Smooth muscle cell (in vitro differentiated cells): ENCODE measurements around the gene GADL1. TPM values are rescaled to one million over a fixed set of nuclear protein-coding genes. Genes with fewer than 3 reads are reported as not detected.

ENCODE experiments used
- DNase-seq: peaks from one replicate; lab custom pipeline; 2025; ENCODE audit not compliant: unreplicated experiment; lab: John Stamatoyannopoulos, UW
- H2AFZ ChIP-seq: fragments of 200-600 bp; sonication (generic); 2 replicates; pipeline ENCODE4 v1.6.0; 2016; ENCODE audit warnings: antibody characterized with exemption, low read depth, mild to moderate bottlenecking
- H3F3A ChIP-seq: fragments of 200-600 bp; sonication (generic); 2 replicates; pipeline ENCODE4 v1.6.0; 2017; ENCODE audit warnings: antibody characterized with exemption, low read depth
- H3K27ac ChIP-seq: fragments of 200-600 bp; sonication (generic); 2 replicates; pipeline ENCODE4 v1.5.1; 2016; ENCODE audit warnings: low read depth, mild to moderate bottlenecking
- H3K27me3 ChIP-seq: fragments of 200-600 bp; sonication (generic); 2 replicates; pipeline ENCODE4 v1.6.1; 2016; ENCODE audit warnings: low read depth, mild to moderate bottlenecking
- H3K36me3 ChIP-seq: fragments of 200-600 bp; sonication (generic); 2 replicates; pipeline ENCODE4 v1.5.1; 2016; ENCODE audit warnings: low read depth
- H3K4me1 ChIP-seq: fragments of 200-600 bp; sonication (generic); 2 replicates; pipeline ENCODE4 v1.5.1; 2016; ENCODE audit warnings: low read depth
- H3K4me2 ChIP-seq: fragments of 200-600 bp; sonication (generic); 2 replicates; pipeline ENCODE4 v1.6.0; 2016; ENCODE audit warnings: mild to moderate bottlenecking
- H3K4me3 ChIP-seq: fragments of 200-600 bp; sonication (generic); 2 replicates; pipeline ENCODE4 v1.5.1; 2016; ENCODE audit warnings: mild to moderate bottlenecking
- H3K79me2 ChIP-seq: fragments of 200-600 bp; sonication (generic); 2 replicates; pipeline ENCODE4 v1.6.0; 2016; ENCODE audit warnings: low read depth, mild to moderate bottlenecking
- H3K9ac ChIP-seq: fragments of 200-600 bp; sonication (generic); 2 replicates; pipeline ENCODE4 v1.6.0; 2016; ENCODE audit warnings: low read depth
- H3K9me3 ChIP-seq: fragments of 200-600 bp; sonication (generic); replicated peaks from 2 replicates; pipeline ENCODE4 v1.5.1; 2016; ENCODE audit warnings: low read depth
- H4K20me1 ChIP-seq: fragments of 200-600 bp; sonication (generic); 2 replicates; pipeline ENCODE4 v1.6.0; 2016; ENCODE audit warnings: low read depth
- CTCF ChIP-seq: fragments of 200-600 bp; sonication (generic); IDR thresholded peaks from 2 replicates; pipeline ENCODE4 v1.5.1; 2017; ENCODE audit warnings: borderline replicate concordance, mild to moderate bottlenecking, antibody characterized with exemption; ENCODE audit not compliant: insufficient read depth, poor library complexity, severe bottlenecking
- WGBS: methylation state at CpG from one replicate; pipeline ENCODE4 v1.1.7; 2016; ENCODE audit warnings: low lambda C conversion rate; 5-methylcytosine and 5-hydroxymethylcytosine counted together
- polyA plus RNA-seq: library from polyadenylated mRNA; unstranded; fragments of >200 nt; fragmentation: Nextera tagmentation; extraction: Ambion mirVana; gene quantifications from 2 replicates; pipeline ENCODE4 v1.2.1, GENCODE V29; 2016
- total RNA-seq: library from RNA; depleted of rRNA; stranded (reverse); fragments of >200 nt; gene quantifications from 2 replicates; pipeline ENCODE4 v1.2.3, GENCODE V29; 2014

The GADL1 gene
- total and polyA plus RNA-seq, 2 experiments from 2014 or later = not detected

- H3K4me2 ChIP-seq = no peak overlapping the region
- H3K4me3 ChIP-seq = no peak overlapping the region
- TF ChIP-seq CTCF = no peak
- H3K79me2 ChIP-seq = no peaks in the 10 kb centered on the region
- no peaks in the 10 kb centered on the region for H3K9me3 ChIP-seq
- no peaks in the 10 kb centered on the region for H3K27me3 ChIP-seq
- no peak overlapping the region for H3K9ac ChIP-seq
- no peaks in the 10 kb centered on the region for H3K4me1 ChIP-seq
- no peak overlapping the region for H3K27ac ChIP-seq
- no peaks in the 10 kb centered on the region for H4K20me1 ChIP-seq
- H2AFZ ChIP-seq = no peak overlapping the region
- no peaks in the 10 kb centered on the region for H3K36me3 ChIP-seq
- DNase-seq = no peak
- H3F3A ChIP-seq = no peaks in the 10 kb centered on the region
- WGBS = 92% methylated on average over 3 of the region's 3 CpGs
Observed at GRCh38 chr3:30700702-30701321, 193.6 kb downstream of the GADL1 start.

- Histone ChIP-seq H3K9ac (no peak overlapping the region), H2AFZ (no peak overlapping the region), H3K27ac (no peak overlapping the region), H3K79me2 (no peaks in the 10 kb centered on the region), H3K4me3 (no peak overlapping the region), H4K20me1 (no peaks in the 10 kb centered on the region), H3K36me3 (no peaks in the 10 kb centered on the region), H3K9me3 (no peaks in the 10 kb centered on the region), H3K4me2 (no peak overlapping the region), H3K27me3 (no peaks in the 10 kb centered on the region), H3F3A (no peaks in the 10 kb centered on the region), H3K4me1 (no peaks in the 10 kb centered on the region)
- no peak for DNase-seq
- TF ChIP-seq CTCF = no peak
- 100% methylated on average over 4 of the region's 4 CpGs for WGBS
Observed at GRCh38 chr3:30699927-30700326, 194.5 kb downstream of the GADL1 start.

GRCh38 chr3:30698549-30698948 lies 195.9 kb downstream of the GADL1 start:
- Histone ChIP-seq H3K9me3 (no peaks in the 10 kb centered on the region), H3K36me3 (no peaks in the 10 kb centered on the region), H3K27ac (no peak overlapping the region), H3F3A (no peaks in the 10 kb centered on the region), H3K4me2 (no peak overlapping the region), H3K4me3 (no peak overlapping the region), H4K20me1 (no peaks in the 10 kb centered on the region), H3K4me1 (no peaks in the 10 kb centered on the region), H2AFZ (no peak overlapping the region), H3K9ac (no peak overlapping the region), H3K79me2 (no peaks in the 10 kb centered on the region), H3K27me3 (no peaks in the 10 kb centered on the region)
- DNase-seq = no peak
- TF ChIP-seq CTCF = no peak
- WGBS = 45% methylated on average over 2 of the region's 2 CpGs

- WGBS = 93% methylated on average over 2 of the region's 2 CpGs
- H3K4me2 ChIP-seq = no peak overlapping the region
Observed at GRCh38 chr3:30696896-30697295, 197.6 kb downstream of the GADL1 start.

More at GRCh38 chr3:30696896-30697295, 197.6 kb downstream of the GADL1 start:
- no peak overlapping the region for H3K4me3 ChIP-seq
- no peaks in the 10 kb centered on the region for H3F3A ChIP-seq
- no peaks in the 10 kb centered on the region for H3K4me1 ChIP-seq
- no peaks in the 10 kb centered on the region for H3K79me2 ChIP-seq
- no peak for DNase-seq
- H2AFZ ChIP-seq = no peak overlapping the region
- no peak overlapping the region for H3K27ac ChIP-seq
- TF ChIP-seq CTCF = no peak
- no peaks in the 10 kb centered on the region for H3K36me3 ChIP-seq
- no peaks in the 10 kb centered on the region for H3K9me3 ChIP-seq
- H3K27me3 ChIP-seq = no peaks in the 10 kb centered on the region
- H3K9ac ChIP-seq = no peak overlapping the region
- H4K20me1 ChIP-seq = no peaks in the 10 kb centered on the region
